GM21528 (cell line): ENCODE measurements around the gene GNPDA1.
"Not testable (repeated sequence)": the region's sequence is repeated elsewhere in the genome, so short reads cannot be mapped to it uniquely, and the experiment has no call there.

Experiments used
- ATAC-seq: cut with Tn5 transposase; IDR thresholded peaks from one replicate; pipeline ENCODE4 v1.9.1; 2021; ENCODE audit warnings: mild to moderate bottlenecking, moderate library complexity; ENCODE audit not compliant: unreplicated experiment, low FRiP score

GNPDA1 gene

GRCh38 chr5:142012792-142013388, at the start of gene GNPDA1:
Gene GNPDA1 (minus strand): TSS chr5:142013027. CDS start chr5:142012035, 992 bp downstream.
- peak; percentile 43 for ATAC-seq

- no peak for ATAC-seq
These were observed 46.6 kb upstream of the GNPDA1 start for GRCh38 chr5:142059304-142059940.

- ATAC-seq: no peak
These were observed 44.9 kb upstream of the GNPDA1 start for GRCh38 chr5:142057697-142058056.

GRCh38 chr5:142056816-142057696, 44.2 kb upstream of the GNPDA1 start:
- ATAC-seq: no peak

- no peak for ATAC-seq
These were observed 42.5 kb upstream of the GNPDA1 start for GRCh38 chr5:142055301-142055700.

- no peak for ATAC-seq
These were observed 40.8 kb upstream of the GNPDA1 start for GRCh38 chr5:142053426-142054151.

- ATAC-seq: not testable (repeated sequence)
These were observed 39.2 kb upstream of the GNPDA1 start for GRCh38 chr5:142052026-142052425.

- no peak for ATAC-seq
These were observed 35.4 kb upstream of the GNPDA1 start for GRCh38 chr5:142048272-142048671.

- no peak for ATAC-seq
These were observed 33.4 kb upstream of the GNPDA1 start for GRCh38 chr5:142046191-142046590.

GRCh38 chr5:142040881-142041280, 28.1 kb upstream of the GNPDA1 start:
- ATAC-seq: not testable (repeated sequence)

- no peak for ATAC-seq
These were observed 27.5 kb upstream of the GNPDA1 start for GRCh38 chr5:142040285-142040684.

GRCh38 chr5:142038735-142039134, 25.9 kb upstream of the GNPDA1 start:
- no peak for ATAC-seq

GRCh38 chr5:142037599-142037998, 24.8 kb upstream of the GNPDA1 start:
- ATAC-seq: not testable (repeated sequence)

GRCh38 chr5:142036918-142037317, 24.1 kb upstream of the GNPDA1 start:
- no peak for ATAC-seq

- no peak for ATAC-seq
These were observed 22.2 kb upstream of the GNPDA1 start for GRCh38 chr5:142034994-142035393.

- ATAC-seq: not testable (repeated sequence)
These were observed 21.1 kb upstream of the GNPDA1 start for GRCh38 chr5:142033632-142034567.

- no peak for ATAC-seq
These were observed 20.2 kb upstream of the GNPDA1 start for GRCh38 chr5:142032747-142033631.

- no peak for ATAC-seq
These were observed 19.3 kb upstream of the GNPDA1 start for GRCh38 chr5:142032150-142032549.

- no peak for ATAC-seq
These were observed 12.8 kb upstream of the GNPDA1 start for GRCh38 chr5:142025637-142026036.
